Mesothelial cell of epicardium (in vitro differentiated cells): ENCODE data around the gene OBSCN. TPM values are rescaled to one million over a fixed set of nuclear protein-coding genes. Genes with fewer than 3 reads are reported as not detected.
A peak's percentile ranks its signal among the peaks of the same experiment; 100 is the strongest.

Experiments
- DNase-seq, 2 experiments: peaks; one replicate each; pipeline ENCODE4 v3.0.0; 2021; ENCODE audit warnings: low spot score in 2 of 2; ENCODE audit not compliant: unreplicated experiment in 2 of 2
- H3K27ac Mint-ChIP-seq: 2 replicates; pipeline ENCODE4 v1.8.0; 2021; ENCODE audit warnings: mixed read lengths
- H3K27me3 Mint-ChIP-seq: 2 replicates; pipeline ENCODE4 v1.8.0; 2021; ENCODE audit warnings: low read depth, mixed read lengths
- H3K36me3 Mint-ChIP-seq: 2 replicates; pipeline ENCODE4 v1.8.0; 2021; ENCODE audit warnings: mixed read lengths
- H3K4me1 Mint-ChIP-seq: 2 replicates; pipeline ENCODE4 v1.8.0; 2021; ENCODE audit warnings: mixed read lengths
- H3K4me3 Mint-ChIP-seq: 2 replicates; pipeline ENCODE4 v1.8.0; 2021; ENCODE audit warnings: mild to moderate bottlenecking, moderate library complexity, mixed read lengths
- H3K9me3 Mint-ChIP-seq: 2 replicates; pipeline ENCODE4 v1.8.0; 2021; ENCODE audit warnings: mixed read lengths
- CTCF ChIP-seq: fragments of 200-600 bp; sonication (generic); IDR thresholded peaks from one replicate; pipeline ENCODE4 v1.5.0; 2021; ENCODE audit warnings: antibody characterized with exemption; ENCODE audit not compliant: unreplicated experiment
- total RNA-seq: library from RNA; stranded (reverse); gene quantifications from 3 replicates; pipeline ENCODE4 v1.2.1, GENCODE V29; 2021

Gene OBSCN
- total RNA-seq, 1 donor from 2014 or later, result 113 TPM

GRCh38 chr1:228231189-228231588, 23.3 kb downstream of the OBSCN start:
- H3K9me3 Mint-ChIP-seq, result peaks cover 33% of the 10 kb centered on the region
- no peaks in the 10 kb centered on the region for H3K4me1 Mint-ChIP-seq
- H3K27me3 Mint-ChIP-seq, result no peaks in the 10 kb centered on the region
- no peak for TF ChIP-seq CTCF
- peaks cover 67% of the 10 kb centered on the region for H3K36me3 Mint-ChIP-seq
- DNase-seq, result no peak
- H3K4me3 Mint-ChIP-seq, result no peak overlapping the region
- H3K27ac Mint-ChIP-seq, result no peak overlapping the region

- H3K4me3 Mint-ChIP-seq, result no peak overlapping the region
- H3K27ac Mint-ChIP-seq, result no peak overlapping the region
- peaks cover 71% of the 10 kb centered on the region for H3K36me3 Mint-ChIP-seq
- H3K27me3 Mint-ChIP-seq, result no peaks in the 10 kb centered on the region
- no peaks in the 10 kb centered on the region for H3K4me1 Mint-ChIP-seq
- TF ChIP-seq CTCF, result no peak
- peaks cover 41% of the 10 kb centered on the region for H3K9me3 Mint-ChIP-seq
- DNase-seq, result no peak
Observed at GRCh38 chr1:228233136-228233535, 25.3 kb downstream of the OBSCN start.

GRCh38 chr1:228234921-228235320, 27.1 kb downstream of the OBSCN start:
- no peak overlapping the region for H3K4me3 Mint-ChIP-seq
- peaks cover 55% of the 10 kb centered on the region for H3K9me3 Mint-ChIP-seq
- H3K27me3 Mint-ChIP-seq, result no peaks in the 10 kb centered on the region
- no peak for TF ChIP-seq CTCF
- H3K36me3 Mint-ChIP-seq, result peaks cover 81% of the 10 kb centered on the region
- no peak for DNase-seq
- no peak overlapping the region for H3K27ac Mint-ChIP-seq
- H3K4me1 Mint-ChIP-seq, result no peaks in the 10 kb centered on the region

GRCh38 chr1:228236744-228237143, 28.9 kb downstream of the OBSCN start:
- no peaks in the 10 kb centered on the region for H3K4me1 Mint-ChIP-seq
- peaks cover 70% of the 10 kb centered on the region for H3K9me3 Mint-ChIP-seq
- H3K4me3 Mint-ChIP-seq, result no peak overlapping the region
- no peak overlapping the region for H3K27ac Mint-ChIP-seq
- TF ChIP-seq CTCF, result no peak
- peak in 1 of 2 experiments; percentile 14 for DNase-seq
- H3K36me3 Mint-ChIP-seq, result peaks cover 85% of the 10 kb centered on the region
- no peaks in the 10 kb centered on the region for H3K27me3 Mint-ChIP-seq

GRCh38 chr1:228238007-228238406, 30.2 kb downstream of the OBSCN start:
- Mint-ChIP-seq H3K9me3 (peaks cover 71% of the 10 kb centered on the region), H3K36me3 (peaks cover 86% of the 10 kb centered on the region), H3K27ac (no peak overlapping the region), H3K27me3 (no peaks in the 10 kb centered on the region), H3K4me1 (no peaks in the 10 kb centered on the region), H3K4me3 (no peak overlapping the region)
- peak in 1 of 2 experiments; percentile 19 for DNase-seq
- no peak for TF ChIP-seq CTCF

- Mint-ChIP-seq H3K27me3 (no peaks in the 10 kb centered on the region), H3K9me3 (peaks cover 71% of the 10 kb centered on the region), H3K4me1 (no peaks in the 10 kb centered on the region), H3K36me3 (peaks cover 86% of the 10 kb centered on the region), H3K27ac (no peak overlapping the region), H3K4me3 (no peak overlapping the region)
- DNase-seq, result no peak
- TF ChIP-seq CTCF, result no peak
Observed at GRCh38 chr1:228238461-228238860, 30.6 kb downstream of the OBSCN start.
